ENCODE data around the gene BCL11A. TPM values are rescaled to one million over a fixed set of nuclear protein-coding genes. Genes with fewer than 3 reads are reported as not detected.

BCL11A gene
- total and polyA plus RNA-seq, 2 of the 13 experiments (the other 11 are each of a cell fraction or from before 2014, with no cell fraction given), result not detected

- TF ChIP-seq ZNF431 (CRISPR knock-in tag; IDR thresholded peaks at IDR 0.05; ENCODE audit: borderline replicate concordance, low read depth), result 0 out of 2 replicates have a peak, but pooled peaks have one; percentile 26
- TF ChIP-seq NFIB (CRISPR knock-in tag; IDR thresholded peaks at IDR 0.05; ENCODE audit: borderline replicate concordance), result no peak
- TF ChIP-seq RERE (CRISPR knock-in tag; IDR thresholded peaks at IDR 0.05; ENCODE audit: low read depth), result 0 out of 2 replicates have a peak, but pooled peaks have one; percentile 15
- peak; percentile 51; the same call in 1 of the 2 replicates for TF ChIP-seq SMC3 (IDR thresholded peaks at IDR 0.05; ENCODE audit: low read length)
- TF ChIP-seq, protein P1, sequence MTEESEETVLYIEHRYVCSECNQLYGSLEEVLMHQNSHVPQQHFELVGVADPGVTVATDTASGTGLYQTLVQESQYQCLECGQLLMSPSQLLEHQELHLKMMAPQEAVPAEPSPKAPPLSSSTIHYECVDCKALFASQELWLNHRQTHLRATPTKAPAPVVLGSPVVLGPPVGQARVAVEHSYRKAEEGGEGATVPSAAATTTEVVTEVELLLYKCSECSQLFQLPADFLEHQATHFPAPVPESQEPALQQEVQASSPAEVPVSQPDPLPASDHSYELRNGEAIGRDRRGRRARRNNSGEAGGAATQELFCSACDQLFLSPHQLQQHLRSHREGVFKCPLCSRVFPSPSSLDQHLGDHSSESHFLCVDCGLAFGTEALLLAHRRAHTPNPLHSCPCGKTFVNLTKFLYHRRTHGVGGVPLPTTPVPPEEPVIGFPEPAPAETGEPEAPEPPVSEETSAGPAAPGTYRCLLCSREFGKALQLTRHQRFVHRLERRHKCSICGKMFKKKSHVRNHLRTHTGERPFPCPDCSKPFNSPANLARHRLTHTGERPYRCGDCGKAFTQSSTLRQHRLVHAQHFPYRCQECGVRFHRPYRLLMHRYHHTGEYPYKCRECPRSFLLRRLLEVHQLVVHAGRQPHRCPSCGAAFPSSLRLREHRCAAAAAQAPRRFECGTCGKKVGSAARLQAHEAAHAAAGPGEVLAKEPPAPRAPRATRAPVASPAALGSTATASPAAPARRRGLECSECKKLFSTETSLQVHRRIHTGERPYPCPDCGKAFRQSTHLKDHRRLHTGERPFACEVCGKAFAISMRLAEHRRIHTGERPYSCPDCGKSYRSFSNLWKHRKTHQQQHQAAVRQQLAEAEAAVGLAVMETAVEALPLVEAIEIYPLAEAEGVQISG (CRISPR knock-in tag; IDR thresholded peaks at IDR 0.05), result peak; percentile 75
- TF ChIP-seq HNRNPLL (IDR thresholded peaks at IDR 0.05; ENCODE audit: low read depth, low read length, poor library complexity, severe bottlenecking), result peak; percentile 65
- TF ChIP-seq ZFP41 (CRISPR knock-in tag; IDR thresholded peaks at IDR 0.05; ENCODE audit: borderline replicate concordance), result no peak
- TF ChIP-seq ZNF230 (CRISPR knock-in tag; IDR thresholded peaks at IDR 0.05), result 0 out of 2 replicates have a peak, but pooled peaks have one; percentile 43
- TF ChIP-seq ZIK1 (CRISPR knock-in tag; IDR thresholded peaks at IDR 0.05; ENCODE audit: borderline replicate concordance, low read depth), result peak; percentile 34; the same call in 1 of the 2 replicates
- TF ChIP-seq ZNF556 (CRISPR knock-in tag; IDR thresholded peaks at IDR 0.05; ENCODE audit: borderline replicate concordance), result 0 out of 2 replicates have a peak, but pooled peaks have one; percentile 56
- TF ChIP-seq, protein P2, sequence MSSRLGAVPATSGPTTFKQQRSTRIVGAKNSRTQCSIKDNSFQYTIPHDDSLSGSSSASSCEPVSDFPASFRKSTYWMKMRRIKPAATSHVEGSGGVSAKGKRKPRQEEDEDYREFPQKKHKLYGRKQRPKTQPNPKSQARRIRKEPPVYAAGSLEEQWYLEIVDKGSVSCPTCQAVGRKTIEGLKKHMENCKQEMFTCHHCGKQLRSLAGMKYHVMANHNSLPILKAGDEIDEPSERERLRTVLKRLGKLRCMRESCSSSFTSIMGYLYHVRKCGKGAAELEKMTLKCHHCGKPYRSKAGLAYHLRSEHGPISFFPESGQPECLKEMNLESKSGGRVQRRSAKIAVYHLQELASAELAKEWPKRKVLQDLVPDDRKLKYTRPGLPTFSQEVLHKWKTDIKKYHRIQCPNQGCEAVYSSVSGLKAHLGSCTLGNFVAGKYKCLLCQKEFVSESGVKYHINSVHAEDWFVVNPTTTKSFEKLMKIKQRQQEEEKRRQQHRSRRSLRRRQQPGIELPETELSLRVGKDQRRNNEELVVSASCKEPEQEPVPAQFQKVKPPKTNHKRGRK (CRISPR knock-in tag; IDR thresholded peaks at IDR 0.05), result no peak
- 0 out of 2 replicates have a peak, but pooled peaks have one; percentile 25 for TF ChIP-seq ZNF777 (CRISPR knock-in tag; IDR thresholded peaks at IDR 0.05)
- TF ChIP-seq ZNF552 (CRISPR knock-in tag; IDR thresholded peaks at IDR 0.05; ENCODE audit: borderline replicate concordance), result no peak
- TF ChIP-seq, protein P3, sequence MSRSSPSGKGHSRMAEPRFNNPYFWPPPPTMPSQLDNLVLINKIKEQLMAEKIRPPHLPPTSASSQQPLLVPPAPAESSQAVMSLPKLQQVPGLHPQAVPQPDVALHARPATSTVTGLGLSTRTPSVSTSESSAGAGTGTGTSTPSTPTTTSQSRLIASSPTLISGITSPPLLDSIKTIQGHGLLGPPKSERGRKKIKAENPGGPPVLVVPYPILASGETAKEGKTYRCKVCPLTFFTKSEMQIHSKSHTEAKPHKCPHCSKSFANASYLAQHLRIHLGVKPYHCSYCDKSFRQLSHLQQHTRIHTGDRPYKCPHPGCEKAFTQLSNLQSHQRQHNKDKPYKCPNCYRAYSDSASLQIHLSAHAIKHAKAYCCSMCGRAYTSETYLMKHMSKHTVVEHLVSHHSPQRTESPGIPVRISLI (CRISPR knock-in tag; IDR thresholded peaks at IDR 0.05; ENCODE audit: borderline replicate concordance), result no peak
- 0 out of 2 replicates have a peak, but pooled peaks have one; percentile 33 for TF ChIP-seq ZMYM4 (CRISPR knock-in tag; IDR thresholded peaks at IDR 0.05)
Observed at GRCh38 chr2:60581433-60582282, 28.2 kb upstream of the BCL11A start (continued).

Data from HepG2 (cell line).